ENCODE data around the gene SSUH2. TPM values are rescaled to one million over a fixed set of nuclear protein-coding genes. Genes with fewer than 3 reads are reported as not detected.

Gene SSUH2
- total RNA-seq, 2 experiments from 2014 or later, result 0.11 to 0.31 TPM

GRCh38 chr3:8599146-8599545 is 45.5 kb downstream of the SSUH2 start:
- no peak for DNase-seq
- CTCF ChIA-PET, result no interaction called here
- TF ChIP-seq, protein P1, sequence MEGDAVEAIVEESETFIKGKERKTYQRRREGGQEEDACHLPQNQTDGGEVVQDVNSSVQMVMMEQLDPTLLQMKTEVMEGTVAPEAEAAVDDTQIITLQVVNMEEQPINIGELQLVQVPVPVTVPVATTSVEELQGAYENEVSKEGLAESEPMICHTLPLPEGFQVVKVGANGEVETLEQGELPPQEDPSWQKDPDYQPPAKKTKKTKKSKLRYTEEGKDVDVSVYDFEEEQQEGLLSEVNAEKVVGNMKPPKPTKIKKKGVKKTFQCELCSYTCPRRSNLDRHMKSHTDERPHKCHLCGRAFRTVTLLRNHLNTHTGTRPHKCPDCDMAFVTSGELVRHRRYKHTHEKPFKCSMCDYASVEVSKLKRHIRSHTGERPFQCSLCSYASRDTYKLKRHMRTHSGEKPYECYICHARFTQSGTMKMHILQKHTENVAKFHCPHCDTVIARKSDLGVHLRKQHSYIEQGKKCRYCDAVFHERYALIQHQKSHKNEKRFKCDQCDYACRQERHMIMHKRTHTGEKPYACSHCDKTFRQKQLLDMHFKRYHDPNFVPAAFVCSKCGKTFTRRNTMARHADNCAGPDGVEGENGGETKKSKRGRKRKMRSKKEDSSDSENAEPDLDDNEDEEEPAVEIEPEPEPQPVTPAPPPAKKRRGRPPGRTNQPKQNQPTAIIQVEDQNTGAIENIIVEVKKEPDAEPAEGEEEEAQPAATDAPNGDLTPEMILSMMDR (IDR thresholded peaks at IDR 0.05), result no peak
- no peak for ATAC-seq
- Mint-ChIP-seq H3K27ac (no peak overlapping the region), H3K36me3 (ENCODE audit: low read depth) (no peaks in the 10 kb centered on the region), H3K27me3 (no peaks in the 10 kb centered on the region), H3K4me1 (ENCODE audit: low read depth) (no peaks in the 10 kb centered on the region), H3K9me3 (no peaks in the 10 kb centered on the region), H3K4me3 (no peak overlapping the region)
- intact Hi-C loops (cut with micrococcal nuclease), result no loop called here
- POLR2A ChIA-PET, result no interaction called here

DNA sequence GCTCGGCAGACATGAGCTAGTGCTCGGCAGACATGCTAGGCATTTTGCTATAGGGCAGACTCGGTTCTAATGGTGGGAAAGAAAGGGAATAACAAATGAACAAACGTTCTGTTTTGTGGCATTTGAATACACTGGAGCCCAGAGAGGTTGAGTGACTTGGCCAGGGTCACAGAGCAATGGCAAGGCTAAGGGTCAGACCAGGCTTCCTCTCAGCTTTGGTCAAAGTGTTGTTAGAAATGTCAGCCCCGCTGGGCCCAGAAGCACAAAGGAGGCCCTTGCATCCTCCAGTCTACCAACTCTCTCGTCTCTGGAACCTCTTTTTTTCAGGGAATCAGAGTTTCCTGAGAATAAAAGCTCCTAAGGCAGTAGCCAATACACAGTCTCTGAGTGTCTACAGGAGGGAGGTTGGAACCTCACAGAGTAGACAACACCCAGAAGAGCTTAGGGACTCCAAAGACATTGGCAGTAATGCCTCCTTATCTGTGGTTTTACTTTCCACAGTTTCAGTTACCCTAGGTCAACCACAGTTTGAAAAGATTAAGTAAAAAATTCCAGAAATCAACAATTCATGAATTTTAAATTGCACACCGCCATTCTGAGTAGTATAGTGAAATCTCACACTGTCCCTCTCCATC is 47.3 kb downstream of the SSUH2 start:
- Mint-ChIP-seq H3K36me3 (ENCODE audit: low read depth) (no peaks in the 10 kb centered on the region), H3K4me3 (no peak overlapping the region), H3K27ac (no peak overlapping the region), H3K9me3 (no peaks in the 10 kb centered on the region), H3K27me3 (no peaks in the 10 kb centered on the region), H3K4me1 (ENCODE audit: low read depth) (no peaks in the 10 kb centered on the region)
- POLR2A ChIA-PET, result interaction anchor here (0.7 kb wide), 1 partner anchor 238 kb away, joined by 3 read pairs; no protein-coding TSS in a partner anchor
- DNase-seq, result no peak
- CTCF ChIA-PET, result no interaction called here
- intact Hi-C loops (cut with micrococcal nuclease), result no loop called here
- TF ChIP-seq, protein P1 (IDR thresholded peaks at IDR 0.05), result no peak
- ATAC-seq, result no peak

DNA sequence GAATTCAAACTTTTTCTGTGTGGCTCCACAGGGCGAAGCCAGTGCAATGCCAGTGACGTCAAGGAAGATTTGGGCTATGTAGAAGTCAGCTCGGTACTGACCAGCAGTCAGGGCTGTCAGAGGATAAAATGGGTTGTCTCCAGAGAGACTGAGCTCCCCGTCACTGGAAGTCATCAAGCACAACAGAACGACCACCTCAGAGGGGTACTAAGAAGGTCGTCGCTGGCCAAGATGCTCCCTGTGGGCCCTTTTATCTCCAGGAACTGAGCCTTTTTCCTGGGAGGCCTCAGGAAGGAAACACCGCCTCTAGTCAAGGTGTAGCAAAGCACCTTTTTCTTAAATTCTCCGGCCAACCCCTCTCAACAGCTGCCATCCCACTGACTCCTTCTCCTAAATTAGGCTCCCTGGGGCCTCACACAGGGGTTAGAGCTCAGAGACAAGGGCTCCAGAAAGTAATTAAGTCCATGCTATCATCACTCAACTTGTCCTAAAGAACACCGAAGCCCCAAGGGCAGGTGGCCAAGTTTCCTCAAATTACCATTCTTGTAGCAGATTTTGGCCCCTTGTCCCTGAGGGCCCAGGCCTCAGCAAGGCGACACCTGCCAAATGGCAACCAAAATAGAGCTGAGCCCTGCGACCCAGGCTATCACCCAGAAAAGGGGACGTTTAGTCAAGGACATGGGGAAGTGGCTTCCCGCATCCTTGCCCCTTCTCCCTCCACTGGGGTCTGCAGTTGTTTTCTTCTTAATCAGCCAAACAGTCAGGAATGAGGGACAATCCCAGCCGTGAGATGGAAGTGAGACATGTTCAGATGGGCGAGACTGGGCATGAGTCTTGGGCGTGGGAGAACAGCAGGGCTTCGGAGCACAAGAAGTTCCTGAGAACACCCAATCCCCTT is 48.0 kb downstream of the SSUH2 start:
- intact Hi-C loops (cut with micrococcal nuclease), result no loop called here
- TF ChIP-seq, protein P1 (IDR thresholded peaks at IDR 0.05), result no peak
- no peaks in the 10 kb centered on the region for H3K4me1 Mint-ChIP-seq (ENCODE audit: low read depth)
- H3K27ac Mint-ChIP-seq, result no peak overlapping the region
- no peak overlapping the region for H3K4me3 Mint-ChIP-seq
- H3K9me3 Mint-ChIP-seq, result no peaks in the 10 kb centered on the region
- no peaks in the 10 kb centered on the region for H3K36me3 Mint-ChIP-seq (ENCODE audit: low read depth)
- no peak for ATAC-seq
- ChIA-PET CTCF (no interaction called here), POLR2A (no interaction called here)
- no peaks in the 10 kb centered on the region for H3K27me3 Mint-ChIP-seq
- DNase-seq, result no peak

DNA sequence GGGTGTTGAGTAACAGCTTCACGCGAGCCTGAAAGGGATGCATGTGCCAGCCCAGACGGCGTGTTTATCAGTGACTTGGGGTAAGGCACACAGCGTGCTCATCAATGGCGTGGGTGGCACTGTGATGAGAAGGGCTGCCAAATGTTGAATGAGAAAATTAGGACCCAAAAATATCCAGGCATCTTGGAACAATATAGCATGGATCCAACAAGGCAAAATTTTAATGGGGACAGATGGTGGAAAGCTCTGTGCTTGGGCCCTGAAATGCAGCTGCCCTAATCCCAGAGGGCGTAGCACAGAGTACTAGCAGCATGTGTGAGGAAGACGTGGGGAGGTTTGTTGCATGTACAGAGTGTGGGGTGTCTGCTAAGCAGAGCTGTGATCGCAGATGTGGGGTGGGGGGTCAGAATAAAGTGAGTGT is 48.9 kb downstream of the SSUH2 start:
- no peaks in the 10 kb centered on the region for H3K36me3 Mint-ChIP-seq (ENCODE audit: low read depth)
- no peak for ATAC-seq
- intact Hi-C loops (cut with micrococcal nuclease), result no loop called here

More for the DNA sequence above, 48.9 kb downstream of the SSUH2 start:
- no peaks in the 10 kb centered on the region for H3K4me1 Mint-ChIP-seq (ENCODE audit: low read depth)
- no peaks in the 10 kb centered on the region for H3K9me3 Mint-ChIP-seq
- DNase-seq, result no peak
- POLR2A ChIA-PET, result no interaction called here
- no peak overlapping the region for H3K4me3 Mint-ChIP-seq
- H3K27me3 Mint-ChIP-seq, result no peaks in the 10 kb centered on the region
- TF ChIP-seq, protein P1 (IDR thresholded peaks at IDR 0.05), result no peak
- CTCF ChIA-PET, result no interaction called here
- no peak overlapping the region for H3K27ac Mint-ChIP-seq
